Measurements from ENCODE around the gene DGKH. TPM values are rescaled to one million over a fixed set of nuclear protein-coding genes. Genes with fewer than 3 reads are reported as not detected.

DGKH gene
- total RNA-seq, 1 experiment from 2014 or later = 22.8 TPM

- H3K4me1 ChIP-seq (ENCODE audit: control insufficient read depth, insufficient read depth, low read length) = no peaks in the 10 kb centered on the region
- POLR2A ChIA-PET = no interaction called here
- ATAC-seq = no peak
- BruUV-seq (replicated peaks) = no TSS peak
- CTCF ChIA-PET = no interaction called here
- no peak overlapping the region for H3K27ac ChIP-seq (ENCODE audit: low read length)
- H3K4me3 ChIP-seq (ENCODE audit: low read depth in 2 of 2, low read length in 2 of 2) = no peak overlapping the region
- TF ChIP-seq REST (IDR thresholded peaks at IDR 0.05; ENCODE audit: insufficient read depth in 1 of 2, low read depth in 2 of 2, low read length in 1 of 2) (no peak), CTCF (IDR thresholded peaks at IDR 0.05) (no peak), SIN3A (IDR thresholded peaks at IDR 0.05; ENCODE audit: borderline replicate concordance, insufficient read depth, low read depth, low read length) (no peak), TCF7L2 (IDR thresholded peaks at IDR 0.05; ENCODE audit: low read depth, low read length) (no peak), POLR2AphosphoS5 (IDR thresholded peaks at IDR 0.05; ENCODE audit: low read depth, low read length) (no peak)
- intact Hi-C loops (cut with micrococcal nuclease; ENCODE audit: unreplicated experiment) (no loop called here), in situ Hi-C loops (cut with HindIII; ENCODE audit: low pct_unique_long_range_greater_than_20kb, low sequenced_read_pairs) (no loop called here)
- no peaks in the 10 kb centered on the region for H3K27me3 ChIP-seq (ENCODE audit: control insufficient read depth, insufficient read depth, low read length)
- DNase-seq (ENCODE audit: low read depth, low spot score) = no peak
- 0 out of 2 replicates have a peak, but pooled peaks cover 3% of the 10 kb centered on the region for H3K9me3 ChIP-seq (ENCODE audit: control insufficient read depth, insufficient read depth, low read depth, low read length)
- H3K36me3 ChIP-seq (ENCODE audit: control insufficient read depth, insufficient read depth, low read length) = no peaks in the 10 kb centered on the region
Measured at GRCh38 chr13:42035905-42036521, 12.4 kb upstream of the DGKH start.

- BruUV-seq (replicated peaks) = no TSS peak
- POLR2A ChIA-PET = no interaction called here
Measured at GRCh38 chr13:42036711-42037110, 11.7 kb upstream of the DGKH start.

More at GRCh38 chr13:42036711-42037110, 11.7 kb upstream of the DGKH start:
- CTCF ChIA-PET = no interaction called here
- H3K4me1 ChIP-seq (ENCODE audit: control insufficient read depth, insufficient read depth, low read length) = no peaks in the 10 kb centered on the region
- no peak for ATAC-seq
- no peak for TF ChIP-seq CTCF (IDR thresholded peaks at IDR 0.05)
- no peak for TF ChIP-seq SIN3A (IDR thresholded peaks at IDR 0.05; ENCODE audit: borderline replicate concordance, insufficient read depth, low read depth, low read length)
- H3K4me3 ChIP-seq (ENCODE audit: low read depth in 2 of 2, low read length in 2 of 2) = no peak overlapping the region
- in situ Hi-C loops (cut with HindIII; ENCODE audit: low pct_unique_long_range_greater_than_20kb, low sequenced_read_pairs) (no loop called here), intact Hi-C loops (cut with micrococcal nuclease; ENCODE audit: unreplicated experiment) (no loop called here)
- 0 out of 2 replicates have a peak, but pooled peaks cover 3% of the 10 kb centered on the region for H3K9me3 ChIP-seq (ENCODE audit: control insufficient read depth, insufficient read depth, low read depth, low read length)
- H3K27me3 ChIP-seq (ENCODE audit: control insufficient read depth, insufficient read depth, low read length) = no peaks in the 10 kb centered on the region
- no peak for DNase-seq (ENCODE audit: low read depth, low spot score)
- no peaks in the 10 kb centered on the region for H3K36me3 ChIP-seq (ENCODE audit: control insufficient read depth, insufficient read depth, low read length)
- no peak overlapping the region for H3K27ac ChIP-seq (ENCODE audit: low read length)
